Stimulated activated CD8-positive, alpha-beta memory T cell treated with anti-CD3 and anti-CD28 coated beads, Interleukin-7, amount 100 ng/mL, for 4 hours (primary cell): Measurements from ENCODE around the gene CA11.
A peak's percentile ranks its signal among the peaks of the same experiment; 100 is the strongest.

Source experiments
- DNase-seq, 2 donors: peaks; one replicate each; pipeline ENCODE4 v3.0.0-alpha.2; 2020; ENCODE audit warnings: low read depth in 2 of 2

CA11 gene

DNA sequence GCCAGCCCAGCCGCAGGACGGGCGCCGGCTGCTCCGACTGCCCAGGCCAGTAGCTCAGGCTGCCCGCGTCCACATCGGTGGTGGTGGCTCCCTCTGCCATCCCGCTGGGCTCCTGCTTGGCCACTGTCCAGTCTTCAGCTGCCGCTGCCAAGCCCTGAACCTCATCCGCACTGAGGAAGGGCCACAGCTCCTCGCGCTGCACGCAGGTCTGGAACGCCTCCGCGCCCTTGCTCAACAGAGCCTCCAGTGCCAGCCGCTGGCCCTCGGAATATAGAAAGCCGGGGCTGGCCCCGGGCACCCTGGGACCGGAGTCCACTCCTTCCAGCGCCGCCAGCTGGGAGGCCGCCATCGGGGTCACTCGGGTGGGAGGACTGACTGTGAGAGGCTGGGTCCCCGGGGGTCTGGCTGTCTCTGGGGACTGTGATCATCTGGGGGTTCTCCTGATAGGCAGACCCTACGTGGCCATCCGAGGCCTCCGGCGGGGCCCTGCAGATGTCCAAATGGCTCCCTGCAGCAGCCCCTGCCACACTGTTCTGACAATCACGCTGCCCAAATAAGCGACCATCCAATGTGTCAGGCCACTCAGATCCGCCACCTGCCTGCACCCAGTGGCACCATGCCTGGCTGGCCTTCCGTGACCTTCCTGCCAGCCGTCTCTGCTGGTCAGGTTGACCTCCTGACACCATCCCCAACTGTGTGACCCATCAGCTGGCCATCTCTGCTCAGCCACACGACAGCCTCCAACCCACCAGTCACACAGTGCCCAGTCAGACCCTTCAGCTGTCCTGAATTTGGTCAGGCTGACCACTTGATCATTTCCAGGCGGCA lies 32.7 kb downstream of the CA11 start:
- DNase-seq = no peak

DNA sequence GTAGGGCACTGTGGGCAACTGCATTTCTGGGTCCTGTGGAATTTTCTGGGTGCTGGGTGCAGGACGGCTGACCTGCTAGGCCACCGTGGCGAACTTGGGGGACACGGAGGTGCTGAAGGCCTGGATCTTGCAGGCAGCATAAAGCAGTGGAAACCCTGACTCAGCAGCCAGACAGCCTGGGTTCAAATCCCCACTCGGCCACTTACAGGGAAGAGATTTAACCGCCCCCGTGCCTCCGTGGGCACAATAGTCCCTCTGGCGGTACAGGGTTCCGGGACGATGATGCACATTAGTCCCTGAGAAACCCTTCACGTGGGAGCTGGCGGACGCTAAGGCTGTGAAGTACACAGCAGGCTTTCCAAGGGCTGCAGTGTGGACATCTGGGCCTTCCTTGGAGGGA lies 34.1 kb downstream of the CA11 start:
- DNase-seq = no peak

DNA sequence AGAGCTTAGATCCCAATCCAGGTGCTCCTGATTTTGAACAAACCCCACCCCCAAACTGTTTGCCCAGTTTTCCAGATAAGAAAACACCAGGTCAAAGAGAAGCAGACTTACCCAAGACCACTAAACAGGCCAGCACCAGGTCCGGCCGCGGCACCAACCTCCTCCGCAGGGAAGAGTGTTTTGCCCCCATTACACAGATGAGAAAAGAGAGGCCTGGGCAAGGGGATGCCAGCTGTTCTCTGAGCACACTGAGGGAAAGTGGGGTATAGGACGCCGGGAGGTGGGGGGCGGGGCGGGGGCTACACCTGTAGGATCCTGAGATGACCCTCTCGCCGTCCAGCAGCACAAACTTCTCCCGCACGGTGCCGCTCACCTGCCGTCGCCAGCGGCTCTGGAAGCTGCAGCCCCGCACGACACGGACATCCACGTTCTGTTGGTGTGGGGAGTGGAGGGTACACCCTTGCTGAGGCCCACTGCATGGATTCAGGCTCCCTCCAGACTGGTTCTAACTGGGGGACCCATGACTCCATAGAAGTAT lies 36.3 kb downstream of the CA11 start:
- DNase-seq = no peak

DNA sequence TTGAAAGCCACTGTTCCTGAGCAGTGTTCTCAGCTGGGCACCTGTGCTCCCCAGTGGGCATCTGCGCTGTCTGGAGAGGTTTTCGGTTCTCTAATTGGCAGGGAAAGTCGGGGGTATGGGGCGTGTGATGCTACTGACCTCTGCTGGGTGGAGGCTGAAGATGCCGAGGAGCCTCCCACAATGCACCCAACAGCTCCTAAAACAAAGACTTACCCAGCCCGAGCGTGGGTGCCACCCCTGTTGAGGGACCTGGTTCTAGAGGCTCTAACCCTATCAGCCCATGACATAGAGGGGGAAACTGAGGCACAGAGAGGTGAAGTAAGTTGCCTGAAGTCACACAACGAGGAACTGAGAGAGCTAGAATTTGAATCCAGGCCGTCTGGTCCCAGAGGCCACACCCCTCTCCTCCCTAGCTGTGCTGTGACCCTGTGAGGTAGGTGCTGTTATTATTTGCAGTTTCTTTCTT lies 37.2 kb downstream of the CA11 start:
- DNase-seq = peak in 1 of 2 donors; percentile 30

DNA sequence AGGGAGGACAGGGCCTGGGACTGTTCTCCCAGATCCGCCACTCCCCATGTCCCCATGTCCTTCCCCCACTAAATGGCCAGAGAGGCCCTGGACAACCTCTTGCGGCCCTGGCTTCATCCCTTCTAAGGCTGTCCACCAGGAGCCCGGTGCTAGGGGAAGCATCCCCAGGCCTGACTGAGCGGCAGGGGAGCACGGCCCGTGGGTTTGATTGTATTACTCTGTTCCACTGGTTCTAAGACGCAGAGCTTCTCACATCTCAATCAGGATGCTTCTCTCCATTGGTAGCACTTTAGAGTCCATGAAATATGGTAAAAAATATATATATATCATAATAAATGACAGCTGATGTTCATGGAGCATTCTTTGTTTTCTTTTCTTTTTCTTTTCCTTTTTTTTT lies 38.6 kb downstream of the CA11 start:
- no peak for DNase-seq

DNA sequence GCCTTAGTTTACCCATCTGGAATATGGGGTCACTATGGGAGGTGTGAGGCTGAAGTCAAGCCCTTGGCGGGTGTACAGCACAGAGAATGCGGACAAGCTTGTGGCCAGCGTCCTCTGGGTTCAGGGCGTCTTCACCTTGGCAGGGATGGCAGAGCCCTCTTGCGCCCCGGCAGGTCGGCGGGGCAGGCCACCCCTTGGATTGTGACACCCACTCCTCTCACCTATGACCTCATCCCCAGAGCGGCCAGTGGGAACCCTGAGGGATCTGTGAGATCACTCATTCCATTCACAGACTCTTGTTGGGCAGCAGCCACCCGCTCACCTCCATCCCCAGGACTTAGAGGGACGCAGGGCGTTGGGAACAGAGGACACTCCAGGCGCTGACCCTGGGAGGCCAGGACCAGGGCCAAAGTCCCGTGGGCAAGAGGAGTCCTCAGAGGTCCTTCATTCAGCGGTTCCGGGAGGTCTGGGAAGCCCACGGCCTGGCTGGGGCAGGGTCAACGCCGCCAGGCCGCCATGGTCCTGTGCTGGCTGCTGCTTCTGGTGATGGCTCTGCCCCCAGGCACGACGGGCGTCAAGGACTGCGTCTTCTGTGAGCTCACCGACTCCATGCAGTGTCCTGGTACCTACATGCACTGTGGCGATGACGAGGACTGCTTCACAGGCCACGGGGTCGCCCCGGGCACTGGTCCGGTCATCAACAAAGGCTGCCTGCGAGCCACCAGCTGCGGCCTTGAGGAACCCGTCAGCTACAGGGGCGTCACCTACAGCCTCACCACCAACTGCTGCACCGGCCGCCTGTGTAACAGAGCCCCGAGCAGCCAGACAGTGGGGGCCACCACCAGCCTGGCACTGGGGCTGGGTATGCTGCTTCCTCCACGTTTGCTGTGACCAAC lies 39.3 kb downstream of the CA11 start, which contains the start of gene SPACA4:
SPACA4 (plus strand) TSS at position 280 of the 896 bp plus-strand sequence; CDS start at position 517, 237 bp downstream.
- no peak for DNase-seq

DNA sequence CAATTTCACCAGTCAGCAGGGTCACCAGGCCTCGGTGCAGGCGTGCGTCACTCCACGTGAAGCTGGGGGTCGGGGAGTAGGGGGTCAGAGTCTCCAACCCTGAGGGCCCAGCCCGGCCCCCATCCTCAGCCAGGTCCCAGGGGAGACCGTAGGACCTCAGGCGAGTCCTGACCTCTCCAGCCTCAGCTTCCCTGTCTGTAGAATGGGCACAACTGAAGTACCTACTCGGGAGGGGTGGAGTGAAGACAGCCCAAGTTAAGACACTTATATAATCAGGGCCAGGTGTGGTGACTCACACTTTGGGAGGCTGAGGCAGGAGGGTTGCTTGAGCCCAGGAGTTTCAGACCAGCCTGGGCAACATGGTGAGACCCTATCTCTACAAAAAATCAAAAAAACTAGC lies 42.1 kb downstream of the CA11 start:
- no peak for DNase-seq

DNA sequence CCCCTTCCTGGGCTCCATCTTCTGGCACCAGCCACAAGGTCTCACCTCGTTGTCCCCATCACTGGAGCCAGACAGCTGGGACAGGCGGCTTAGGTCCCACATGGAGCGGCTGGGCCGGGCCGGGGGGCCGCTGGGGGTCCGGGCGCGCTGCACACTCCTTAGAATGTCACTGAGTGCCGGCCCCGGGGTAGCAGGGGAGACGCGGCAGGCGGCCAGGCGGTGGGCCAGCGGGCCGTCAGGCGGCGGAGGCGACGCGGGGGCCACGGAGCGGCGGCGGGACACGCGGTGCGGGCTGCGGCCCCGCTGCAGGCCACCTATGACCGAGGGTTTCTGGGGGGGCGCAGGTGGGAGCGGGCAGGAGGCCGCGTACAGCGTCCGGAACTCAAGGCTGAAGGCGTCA lies 42.5 kb downstream of the CA11 start:
- DNase-seq = no peak

DNA sequence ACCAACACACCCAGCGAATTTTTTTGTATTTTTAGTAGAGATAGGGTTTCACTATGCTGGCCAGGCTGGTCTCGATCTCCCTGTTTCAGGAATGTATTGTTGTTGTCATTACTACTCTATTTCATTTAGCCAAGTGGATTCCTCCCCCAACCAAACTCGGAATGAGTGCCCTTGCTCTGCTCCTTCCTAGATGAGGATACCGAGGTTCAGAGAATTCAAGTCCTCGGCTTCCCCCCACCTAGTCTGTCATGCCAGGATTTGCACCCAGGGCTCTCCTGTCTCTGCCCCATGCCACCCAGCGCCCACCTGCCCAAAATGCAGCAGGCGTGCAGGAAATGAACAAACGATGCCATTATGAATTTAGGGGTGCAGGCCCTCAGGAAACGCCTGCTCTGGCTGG lies 43.0 kb downstream of the CA11 start:
- DNase-seq = no peak

DNA sequence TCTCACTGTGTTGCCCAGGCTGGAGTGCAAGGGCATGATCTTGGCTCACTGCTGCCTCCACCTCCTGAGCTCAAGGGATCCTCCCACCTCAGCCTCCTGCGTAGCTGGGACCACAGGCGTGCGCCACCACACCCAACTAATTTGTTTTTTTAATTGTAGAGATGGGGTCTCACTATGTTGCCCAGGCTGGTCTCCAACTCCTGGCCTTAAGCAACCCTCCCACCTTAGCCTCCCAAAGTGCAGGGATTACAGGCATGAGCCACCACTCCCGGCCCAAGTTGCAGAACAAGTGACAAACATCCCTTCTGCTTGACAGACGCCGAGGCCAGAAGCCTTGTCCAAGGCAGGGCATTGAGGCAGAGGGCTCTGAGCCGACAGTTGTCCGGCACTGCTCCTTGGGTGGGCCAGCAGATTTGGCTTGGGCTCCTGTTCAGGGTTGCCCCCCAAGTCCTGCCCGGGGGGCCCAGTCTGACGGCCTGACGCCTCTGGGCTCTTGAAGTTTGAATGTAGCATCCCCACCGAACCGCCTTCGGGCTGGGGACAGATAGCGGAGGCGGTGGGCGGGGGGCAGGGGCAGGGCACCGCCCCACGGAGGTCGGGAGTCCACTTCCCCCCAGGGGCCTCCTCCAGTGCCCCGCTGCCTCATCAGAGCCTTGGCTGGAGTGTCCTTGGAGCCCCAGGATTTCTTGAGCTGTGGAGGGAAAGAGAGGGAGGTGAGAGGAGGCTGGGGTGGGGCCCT lies 45.1 kb downstream of the CA11 start:
- DNase-seq = no peak

DNA sequence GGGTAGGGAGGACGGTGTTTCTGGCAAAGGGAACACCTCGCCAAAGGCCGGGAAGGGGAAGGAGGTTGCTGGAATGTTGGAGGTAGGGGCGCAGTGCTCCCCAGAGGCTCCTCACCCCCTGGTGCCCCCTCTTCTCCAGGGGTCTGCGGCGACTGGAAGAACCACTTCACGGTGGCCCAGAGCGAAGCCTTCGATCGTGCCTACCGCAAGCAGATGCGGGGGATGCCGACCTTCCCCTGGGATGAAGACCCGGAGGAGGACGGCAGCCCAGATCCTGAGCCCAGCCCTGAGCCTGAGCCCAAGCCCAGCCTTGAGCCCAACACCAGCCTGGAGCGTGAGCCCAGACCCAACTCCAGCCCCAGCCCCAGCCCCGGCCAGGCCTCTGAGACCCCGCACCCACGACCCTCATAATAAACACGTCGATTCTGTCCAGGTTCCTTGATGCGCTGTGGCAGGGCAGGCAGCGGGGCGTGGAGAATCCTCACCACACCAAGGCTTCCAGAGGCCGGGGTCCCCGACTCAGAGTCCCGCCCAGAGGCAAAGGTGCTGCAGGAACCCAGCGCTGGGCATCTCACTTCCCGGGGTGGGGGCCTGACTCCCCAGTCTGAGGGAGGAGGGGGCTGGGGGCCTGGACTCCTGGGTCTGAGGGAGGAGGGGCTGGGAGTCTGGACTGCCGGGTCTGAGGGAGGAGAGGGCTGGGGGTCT lies 46.8 kb downstream of the CA11 start:
- DNase-seq = no peak

DNA sequence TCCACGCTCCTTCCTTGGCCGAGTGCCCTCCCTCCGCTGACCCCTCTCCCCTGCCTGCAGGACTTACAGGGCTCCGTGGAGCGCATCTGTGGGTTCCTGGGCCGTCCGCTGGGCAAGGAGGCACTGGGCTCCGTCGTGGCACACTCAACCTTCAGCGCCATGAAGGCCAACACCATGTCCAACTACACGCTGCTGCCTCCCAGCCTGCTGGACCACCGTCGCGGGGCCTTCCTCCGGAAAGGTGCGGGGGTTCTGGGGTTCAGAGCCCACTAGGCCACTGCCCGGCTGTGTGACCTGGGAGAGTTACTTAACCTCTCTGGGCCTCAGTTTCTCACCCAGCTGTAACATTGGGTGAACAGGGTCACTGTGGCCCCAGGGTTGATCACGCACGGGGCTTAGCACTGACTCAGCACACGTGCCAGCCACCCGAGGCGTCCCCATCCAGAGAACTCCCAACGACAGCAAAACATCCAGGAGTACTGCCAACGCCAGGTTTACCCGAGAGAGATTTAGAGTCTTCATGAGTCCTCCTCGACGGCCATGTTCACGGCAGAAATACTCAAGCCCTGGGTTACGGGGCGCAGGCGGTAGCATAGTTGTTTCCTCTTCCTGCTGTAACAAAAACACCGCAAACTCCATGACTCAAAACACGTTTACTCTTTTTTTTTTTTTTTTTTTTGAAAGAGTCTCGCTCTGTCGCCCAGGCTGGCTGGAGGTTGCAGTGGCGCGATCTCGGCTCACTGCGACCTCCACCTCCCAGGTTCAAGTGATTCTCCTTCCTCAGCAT lies 49.1 kb downstream of the CA11 start:
- no peak for DNase-seq

DNA sequence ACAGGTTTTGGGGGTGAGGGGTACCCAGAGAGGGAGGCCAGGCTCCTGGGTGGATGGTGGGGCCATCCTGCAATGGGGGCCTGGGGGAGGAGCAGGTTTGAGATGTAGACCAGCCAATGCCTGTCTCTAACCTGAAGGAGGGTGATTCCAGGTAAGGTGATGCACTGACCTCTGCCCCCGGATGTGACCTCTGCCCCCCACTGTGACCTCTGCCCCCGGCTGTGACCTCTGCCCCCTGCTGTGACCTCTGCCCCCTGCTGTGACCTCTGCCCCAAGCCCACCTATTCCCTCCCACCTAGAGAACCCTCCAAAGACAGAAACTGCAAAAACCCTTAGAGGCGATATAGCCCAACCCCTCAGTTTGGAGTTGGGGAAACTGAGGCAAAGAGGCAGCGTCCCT lies 49.8 kb downstream of the CA11 start:
- no peak for DNase-seq

DNA sequence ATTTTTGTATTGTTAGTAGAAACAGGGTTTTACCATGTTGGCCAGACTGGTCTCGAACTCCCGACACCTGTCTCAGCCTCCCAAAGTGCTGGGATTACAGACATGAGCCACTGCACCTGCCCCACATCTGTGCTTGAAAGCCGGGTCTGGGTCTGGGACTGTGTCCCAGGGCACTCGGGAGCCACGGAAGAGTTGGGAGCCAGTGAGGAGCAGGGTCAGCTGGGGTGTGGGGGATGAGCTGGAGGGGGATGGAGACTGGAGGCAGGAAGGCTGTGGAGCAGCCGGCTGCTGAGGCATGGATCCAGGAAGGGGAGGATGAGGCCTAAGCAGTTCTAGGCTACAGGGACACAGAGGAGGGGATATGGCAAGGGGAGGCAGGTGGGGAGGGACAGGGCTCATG lies 50.2 kb downstream of the CA11 start:
- DNase-seq = no peak

DNA sequence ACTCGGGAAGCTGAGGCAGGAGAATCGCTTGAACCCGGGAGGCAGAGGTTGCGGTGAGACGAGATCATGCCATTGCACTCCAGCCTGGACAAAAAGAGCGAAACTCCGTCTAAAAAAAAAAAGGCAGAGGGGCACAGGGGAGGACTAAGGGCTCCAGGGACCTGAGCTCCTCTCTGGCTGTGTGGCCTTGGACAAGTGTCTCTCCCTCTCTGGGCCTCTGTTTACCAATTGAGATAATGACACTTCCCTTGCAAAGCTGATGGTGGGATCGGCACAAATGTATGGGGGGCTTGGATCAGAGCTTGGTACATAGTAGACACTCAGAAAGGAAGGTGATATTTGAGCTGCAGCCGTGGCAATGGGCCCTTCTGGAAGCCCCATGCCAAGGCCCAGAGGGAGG lies 50.8 kb downstream of the CA11 start:
- DNase-seq = no peak

DNA sequence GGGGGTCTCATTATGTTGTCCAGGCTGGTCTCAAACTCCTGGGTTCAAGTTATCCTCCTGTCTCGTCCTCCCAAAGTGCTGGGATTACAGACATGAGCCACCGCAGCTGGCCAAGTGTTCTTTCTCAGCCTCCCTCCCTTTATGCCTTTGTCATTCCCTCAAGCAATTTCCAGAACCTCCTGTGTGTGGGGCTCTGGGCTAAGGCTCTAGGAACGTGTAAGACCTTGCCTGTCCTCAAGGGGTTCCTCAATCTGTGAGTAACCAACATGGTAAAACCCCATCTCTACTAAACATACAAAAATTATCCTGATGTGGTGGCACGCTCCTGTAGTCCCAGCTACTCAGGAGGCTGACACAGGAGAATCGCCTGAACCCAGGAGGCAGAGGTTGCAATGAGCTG lies 55.0 kb downstream of the CA11 start:
- no peak for DNase-seq

DNA sequence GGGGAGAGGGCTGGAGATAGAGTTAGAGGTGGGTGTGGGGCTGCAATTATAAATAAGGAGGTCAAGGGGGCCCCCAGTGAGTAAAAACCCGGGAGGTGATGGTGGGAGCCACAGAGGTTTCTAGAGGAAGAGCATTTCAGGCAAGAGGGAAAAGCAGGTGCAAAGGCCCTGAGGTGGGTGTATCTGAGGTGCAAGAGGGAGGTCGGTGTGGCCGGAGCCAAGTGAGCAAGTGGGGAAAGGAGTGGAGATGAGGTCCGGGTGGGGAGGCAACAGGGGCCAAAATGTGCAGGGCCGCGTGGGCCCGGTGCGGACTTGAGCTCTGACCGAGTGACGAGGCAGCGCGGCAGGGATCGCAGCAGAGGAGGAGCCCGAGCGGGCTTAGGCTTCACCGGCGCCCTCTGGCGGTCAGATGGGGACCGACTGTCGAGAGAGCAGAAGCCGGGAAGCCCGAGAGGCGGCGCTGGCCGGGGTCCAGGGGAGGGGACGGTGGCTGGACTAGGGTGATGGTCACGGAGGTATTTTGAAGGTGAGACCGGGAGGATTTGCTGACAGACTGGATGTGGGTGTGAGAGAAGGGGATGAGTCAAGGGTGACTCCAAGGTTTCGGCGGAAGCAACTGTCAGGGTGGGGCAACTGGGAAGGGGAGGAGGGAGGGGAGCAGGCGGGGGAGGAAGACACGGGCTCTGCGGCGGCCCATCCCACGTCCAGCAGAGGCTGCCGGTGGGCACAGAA lies 57.2 kb downstream of the CA11 start:
- peak; percentile 53 to 68 for DNase-seq
